ENCODE results near the gene HTR4.

DNA sequence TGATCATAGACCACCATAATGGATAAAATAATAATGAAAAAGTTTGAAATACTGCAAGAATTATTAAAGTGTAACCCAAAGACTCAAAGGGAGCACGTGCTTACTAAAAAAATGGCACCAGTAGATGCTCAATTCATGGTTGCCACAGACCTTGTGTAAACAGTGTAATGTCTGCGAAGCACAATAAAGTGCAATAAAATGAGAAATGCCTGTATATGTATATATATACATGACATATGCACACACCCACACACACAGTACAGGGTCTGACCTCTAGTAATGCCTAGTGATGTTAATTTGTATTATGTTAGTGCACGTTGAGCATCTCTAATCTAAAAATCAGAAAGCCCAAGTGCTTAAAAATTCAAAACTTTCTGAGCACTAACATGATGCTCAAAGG, 218.3 kb downstream of the HTR4 start:
- TF ChIP-seq EZH2 (IDR thresholded peaks at IDR 0.05) (no peak), EZH2phosphoT487 (IDR thresholded peaks at IDR 0.05) (no peak)
- TF ChIP-seq, protein P1, sequence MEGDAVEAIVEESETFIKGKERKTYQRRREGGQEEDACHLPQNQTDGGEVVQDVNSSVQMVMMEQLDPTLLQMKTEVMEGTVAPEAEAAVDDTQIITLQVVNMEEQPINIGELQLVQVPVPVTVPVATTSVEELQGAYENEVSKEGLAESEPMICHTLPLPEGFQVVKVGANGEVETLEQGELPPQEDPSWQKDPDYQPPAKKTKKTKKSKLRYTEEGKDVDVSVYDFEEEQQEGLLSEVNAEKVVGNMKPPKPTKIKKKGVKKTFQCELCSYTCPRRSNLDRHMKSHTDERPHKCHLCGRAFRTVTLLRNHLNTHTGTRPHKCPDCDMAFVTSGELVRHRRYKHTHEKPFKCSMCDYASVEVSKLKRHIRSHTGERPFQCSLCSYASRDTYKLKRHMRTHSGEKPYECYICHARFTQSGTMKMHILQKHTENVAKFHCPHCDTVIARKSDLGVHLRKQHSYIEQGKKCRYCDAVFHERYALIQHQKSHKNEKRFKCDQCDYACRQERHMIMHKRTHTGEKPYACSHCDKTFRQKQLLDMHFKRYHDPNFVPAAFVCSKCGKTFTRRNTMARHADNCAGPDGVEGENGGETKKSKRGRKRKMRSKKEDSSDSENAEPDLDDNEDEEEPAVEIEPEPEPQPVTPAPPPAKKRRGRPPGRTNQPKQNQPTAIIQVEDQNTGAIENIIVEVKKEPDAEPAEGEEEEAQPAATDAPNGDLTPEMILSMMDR (IDR thresholded peaks at IDR 0.05): no peak

All from neural progenitor cell (in vitro differentiated cells).